ENCODE data around the gene SLC24A4.

DNA sequence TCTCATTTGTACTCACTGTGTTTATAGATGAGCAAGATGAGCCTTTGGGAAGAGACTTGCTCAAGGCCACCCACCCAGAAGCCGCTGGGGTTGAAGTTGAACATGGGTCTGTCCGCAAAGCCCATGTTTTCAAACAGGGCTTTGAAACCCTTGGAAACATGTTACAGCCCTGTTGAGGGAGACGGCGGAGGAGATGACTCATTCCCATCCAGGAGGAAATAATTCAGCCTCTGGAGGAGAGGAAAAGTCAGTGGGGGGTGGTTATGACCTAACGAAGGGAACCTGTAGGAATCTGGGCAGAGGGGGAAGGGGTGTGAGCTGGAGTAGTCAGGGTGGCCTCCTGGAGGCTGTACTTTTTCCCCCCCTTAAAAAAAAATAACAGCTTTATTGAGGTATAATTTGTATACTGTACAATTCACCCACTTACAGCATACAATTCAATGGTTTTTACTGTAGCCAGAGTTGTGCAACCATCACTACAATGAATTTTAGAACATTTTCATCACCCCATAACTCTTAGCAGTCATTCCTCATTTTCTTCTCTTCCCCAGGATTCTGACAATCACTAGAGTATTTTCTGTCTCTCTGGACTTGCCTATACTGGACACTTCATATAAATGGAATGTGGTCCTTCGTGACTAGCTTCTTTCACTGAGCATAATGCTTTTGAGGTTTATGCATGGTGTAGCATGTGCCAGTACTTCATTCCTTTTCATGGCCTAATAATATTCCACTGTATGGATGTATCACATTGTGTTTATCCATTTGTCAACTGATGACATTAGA, 188.7 kb downstream of the SLC24A4 start:
- TF ChIP-seq GATA1 (IDR thresholded peaks at IDR 0.05; ENCODE audit: low read depth, low read length) (no peak), POLR2A (IDR thresholded peaks at IDR 0.05; ENCODE audit: low read length) (no peak)
